ENCODE results near the gene MTERF4. TPM values are rescaled to one million over a fixed set of nuclear protein-coding genes. Genes with fewer than 3 reads are reported as not detected.

MTERF4 gene
- polyA plus RNA-seq, 1 donor from 2014 or later = 142 TPM

DNA sequence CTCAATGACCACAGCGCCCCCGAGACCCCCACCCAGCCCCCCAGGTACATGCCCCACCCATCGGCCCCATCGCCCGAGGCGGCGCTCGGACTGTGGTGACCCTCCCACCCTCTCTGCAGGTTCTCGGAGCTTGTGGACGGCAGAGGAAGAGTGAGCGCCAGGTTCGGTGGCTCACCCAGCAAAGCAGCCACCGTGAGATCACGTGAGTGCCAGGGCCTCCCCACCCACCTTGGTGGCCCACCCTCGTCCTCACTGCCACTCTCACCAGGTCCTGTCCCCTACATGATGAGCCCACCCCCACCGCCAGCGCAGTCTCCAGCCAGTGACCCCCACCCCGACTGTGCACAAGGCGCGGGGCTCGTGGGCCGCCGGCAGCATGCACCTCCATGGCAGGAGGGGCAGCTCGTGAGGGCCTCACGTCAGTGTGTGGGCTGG, 30.4 kb downstream of the MTERF4 start:
- no peak overlapping the region for H3K27ac ChIP-seq (ENCODE audit: low read length)
- H3K36me3 ChIP-seq (ENCODE audit: insufficient read depth, low read length) = no peaks in the 10 kb centered on the region
- TF ChIP-seq, protein P1, sequence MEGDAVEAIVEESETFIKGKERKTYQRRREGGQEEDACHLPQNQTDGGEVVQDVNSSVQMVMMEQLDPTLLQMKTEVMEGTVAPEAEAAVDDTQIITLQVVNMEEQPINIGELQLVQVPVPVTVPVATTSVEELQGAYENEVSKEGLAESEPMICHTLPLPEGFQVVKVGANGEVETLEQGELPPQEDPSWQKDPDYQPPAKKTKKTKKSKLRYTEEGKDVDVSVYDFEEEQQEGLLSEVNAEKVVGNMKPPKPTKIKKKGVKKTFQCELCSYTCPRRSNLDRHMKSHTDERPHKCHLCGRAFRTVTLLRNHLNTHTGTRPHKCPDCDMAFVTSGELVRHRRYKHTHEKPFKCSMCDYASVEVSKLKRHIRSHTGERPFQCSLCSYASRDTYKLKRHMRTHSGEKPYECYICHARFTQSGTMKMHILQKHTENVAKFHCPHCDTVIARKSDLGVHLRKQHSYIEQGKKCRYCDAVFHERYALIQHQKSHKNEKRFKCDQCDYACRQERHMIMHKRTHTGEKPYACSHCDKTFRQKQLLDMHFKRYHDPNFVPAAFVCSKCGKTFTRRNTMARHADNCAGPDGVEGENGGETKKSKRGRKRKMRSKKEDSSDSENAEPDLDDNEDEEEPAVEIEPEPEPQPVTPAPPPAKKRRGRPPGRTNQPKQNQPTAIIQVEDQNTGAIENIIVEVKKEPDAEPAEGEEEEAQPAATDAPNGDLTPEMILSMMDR (IDR thresholded peaks at IDR 0.05; ENCODE audit: poor library complexity, severe bottlenecking) = no peak
- TF ChIP-seq, protein P2, sequence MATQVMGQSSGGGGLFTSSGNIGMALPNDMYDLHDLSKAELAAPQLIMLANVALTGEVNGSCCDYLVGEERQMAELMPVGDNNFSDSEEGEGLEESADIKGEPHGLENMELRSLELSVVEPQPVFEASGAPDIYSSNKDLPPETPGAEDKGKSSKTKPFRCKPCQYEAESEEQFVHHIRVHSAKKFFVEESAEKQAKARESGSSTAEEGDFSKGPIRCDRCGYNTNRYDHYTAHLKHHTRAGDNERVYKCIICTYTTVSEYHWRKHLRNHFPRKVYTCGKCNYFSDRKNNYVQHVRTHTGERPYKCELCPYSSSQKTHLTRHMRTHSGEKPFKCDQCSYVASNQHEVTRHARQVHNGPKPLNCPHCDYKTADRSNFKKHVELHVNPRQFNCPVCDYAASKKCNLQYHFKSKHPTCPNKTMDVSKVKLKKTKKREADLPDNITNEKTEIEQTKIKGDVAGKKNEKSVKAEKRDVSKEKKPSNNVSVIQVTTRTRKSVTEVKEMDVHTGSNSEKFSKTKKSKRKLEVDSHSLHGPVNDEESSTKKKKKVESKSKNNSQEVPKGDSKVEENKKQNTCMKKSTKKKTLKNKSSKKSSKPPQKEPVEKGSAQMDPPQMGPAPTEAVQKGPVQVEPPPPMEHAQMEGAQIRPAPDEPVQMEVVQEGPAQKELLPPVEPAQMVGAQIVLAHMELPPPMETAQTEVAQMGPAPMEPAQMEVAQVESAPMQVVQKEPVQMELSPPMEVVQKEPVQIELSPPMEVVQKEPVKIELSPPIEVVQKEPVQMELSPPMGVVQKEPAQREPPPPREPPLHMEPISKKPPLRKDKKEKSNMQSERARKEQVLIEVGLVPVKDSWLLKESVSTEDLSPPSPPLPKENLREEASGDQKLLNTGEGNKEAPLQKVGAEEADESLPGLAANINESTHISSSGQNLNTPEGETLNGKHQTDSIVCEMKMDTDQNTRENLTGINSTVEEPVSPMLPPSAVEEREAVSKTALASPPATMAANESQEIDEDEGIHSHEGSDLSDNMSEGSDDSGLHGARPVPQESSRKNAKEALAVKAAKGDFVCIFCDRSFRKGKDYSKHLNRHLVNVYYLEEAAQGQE (IDR thresholded peaks at IDR 0.05; ENCODE audit: borderline replicate concordance) = no peak
- TF ChIP-seq TAF1 (IDR thresholded peaks at IDR 0.05; ENCODE audit: low read depth) = no peak
- no peak for TF ChIP-seq RAD21 (conservative IDR thresholded peaks at IDR 0.05)
- no peak for TF ChIP-seq EP300 (conservative IDR thresholded peaks at IDR 0.05; ENCODE audit: poor library complexity, severe bottlenecking)
- no peak for TF ChIP-seq EZH2 (IDR thresholded peaks at IDR 0.05; ENCODE audit: borderline replicate concordance, insufficient read depth, low read length, poor library complexity, severe bottlenecking)
- TF ChIP-seq MXI1 (conservative IDR thresholded peaks at IDR 0.05; ENCODE audit: poor library complexity, severe bottlenecking) = no peak
- no peak for TF ChIP-seq POLR2AphosphoS5 (IDR thresholded peaks at IDR 0.05)
- no peak for TF ChIP-seq SMC3 (conservative IDR thresholded peaks at IDR 0.05; ENCODE audit: poor library complexity)
- H3K9ac ChIP-seq (ENCODE audit: low read length) = no peak overlapping the region
- H3K9me2 ChIP-seq (ENCODE audit: insufficient read depth, low read length) = no peaks in the 10 kb centered on the region
- H3K79me2 ChIP-seq (replicated peaks; ENCODE audit: insufficient read depth, low read length) = no peaks in the 10 kb centered on the region
- no peak overlapping the region for H2AFZ ChIP-seq (ENCODE audit: low read depth, low read length)
- no peak overlapping the region for H3K4me2 ChIP-seq (ENCODE audit: low read length)
- H3F3A ChIP-seq (ENCODE audit: insufficient read depth, low read length, poor library complexity, severe bottlenecking) = no peaks in the 10 kb centered on the region
- H4K20me1 ChIP-seq (ENCODE audit: insufficient read depth) = no peaks in the 10 kb centered on the region
- no peaks in the 10 kb centered on the region for H3K27me3 ChIP-seq (ENCODE audit: insufficient read depth, low read depth, low read length)
- H3K4me3 ChIP-seq (ENCODE audit: low read length) = no peak overlapping the region
- H3K9me3 ChIP-seq (ENCODE audit: low read length) = no peaks in the 10 kb centered on the region

DNA sequence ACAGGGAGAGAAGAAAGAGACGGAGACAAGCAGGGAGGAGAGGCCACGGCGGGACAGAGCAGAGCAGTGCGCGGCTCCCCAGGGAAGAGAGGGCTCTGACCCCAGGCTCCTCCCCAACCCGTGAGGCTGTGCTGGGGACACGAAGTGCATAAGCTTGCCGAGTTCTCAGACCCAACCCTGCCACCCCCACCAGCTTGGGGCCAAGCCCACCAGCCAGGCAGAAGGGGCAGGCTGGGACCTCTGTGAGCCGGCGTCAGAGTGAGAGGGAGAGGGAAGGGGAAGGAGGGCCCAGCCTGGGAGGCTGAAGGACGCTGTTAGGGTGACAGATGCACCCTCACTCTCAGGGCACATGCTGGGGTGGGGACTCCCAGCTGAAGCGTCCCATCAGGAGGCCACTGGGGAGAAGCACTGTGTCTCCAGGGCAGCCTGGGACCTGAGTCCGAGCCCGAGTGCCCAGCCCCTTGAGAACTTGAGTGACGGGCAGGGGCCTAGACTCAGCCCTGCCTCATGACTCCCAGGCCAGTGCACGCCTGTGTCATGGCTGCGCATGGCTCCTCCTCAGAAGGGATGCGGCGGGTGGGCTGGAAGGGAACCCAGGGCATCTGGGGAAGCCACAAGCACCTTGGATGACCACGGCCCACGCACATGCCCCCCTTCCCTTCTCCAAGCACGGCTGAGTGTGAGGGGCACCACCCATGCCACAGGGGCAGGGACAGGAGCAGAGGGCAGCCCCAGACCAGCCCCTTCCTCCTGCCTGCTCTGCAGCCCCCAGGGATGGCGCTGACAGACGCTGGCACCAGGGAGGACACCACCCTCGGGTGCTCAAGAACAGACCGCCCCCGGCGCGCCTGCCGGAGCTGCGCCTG, 31.0 kb downstream of the MTERF4 start:
- Histone ChIP-seq H3F3A (ENCODE audit: insufficient read depth, low read length, poor library complexity, severe bottlenecking) (no peaks in the 10 kb centered on the region), H3K9ac (ENCODE audit: low read length) (no peak overlapping the region), H3K4me3 (ENCODE audit: low read length) (no peak overlapping the region), H3K27me3 (ENCODE audit: insufficient read depth, low read depth, low read length) (no peaks in the 10 kb centered on the region), H2AFZ (ENCODE audit: low read depth, low read length) (no peak overlapping the region), H3K36me3 (ENCODE audit: insufficient read depth, low read length) (no peaks in the 10 kb centered on the region), H4K20me1 (ENCODE audit: insufficient read depth) (no peaks in the 10 kb centered on the region), H3K9me3 (ENCODE audit: low read length) (no peaks in the 10 kb centered on the region), H3K79me2 (replicated peaks; ENCODE audit: insufficient read depth, low read length) (no peaks in the 10 kb centered on the region), H3K4me2 (ENCODE audit: low read length) (no peak overlapping the region), H3K9me2 (ENCODE audit: insufficient read depth, low read length) (no peaks in the 10 kb centered on the region), H3K27ac (ENCODE audit: low read length) (no peak overlapping the region)
- TF ChIP-seq TAF1 (IDR thresholded peaks at IDR 0.05; ENCODE audit: low read depth) (no peak), EP300 (conservative IDR thresholded peaks at IDR 0.05; ENCODE audit: poor library complexity, severe bottlenecking) (no peak), EZH2 (IDR thresholded peaks at IDR 0.05; ENCODE audit: borderline replicate concordance, insufficient read depth, low read length, poor library complexity, severe bottlenecking) (no peak), SMC3 (conservative IDR thresholded peaks at IDR 0.05; ENCODE audit: poor library complexity) (no peak), RAD21 (conservative IDR thresholded peaks at IDR 0.05) (no peak)
- TF ChIP-seq, protein P1 (IDR thresholded peaks at IDR 0.05; ENCODE audit: poor library complexity, severe bottlenecking) = no peak
- TF ChIP-seq, protein P2 (IDR thresholded peaks at IDR 0.05; ENCODE audit: borderline replicate concordance) = no peak
